ENCODE data around the gene ZNF236.

Gene ZNF236

DNA sequence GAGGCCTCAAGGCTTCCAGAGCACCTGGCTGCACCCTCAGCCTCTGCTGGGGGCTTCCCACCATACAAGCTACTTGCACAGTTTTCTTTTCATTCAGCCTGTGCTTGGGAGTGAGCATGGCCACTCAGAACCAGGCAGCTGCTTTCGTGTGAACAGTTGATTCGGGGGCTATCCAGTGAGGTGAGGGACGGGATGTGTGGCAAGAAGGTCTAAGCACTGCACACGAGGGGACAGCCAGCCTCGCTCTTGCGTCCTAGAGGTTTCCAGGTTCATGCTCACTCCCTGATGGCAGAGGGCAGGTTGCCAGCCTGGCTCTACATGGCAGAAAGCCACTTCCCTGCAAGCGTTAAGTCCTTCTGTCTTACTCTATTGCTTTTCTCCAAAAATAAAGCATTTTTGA is 164.0 kb downstream of the ZNF236 start:
- no peak for TF ChIP-seq TEAD4 (IDR thresholded peaks at IDR 0.05)
- peak; percentile 26; the same call in 1 of the 2 replicates for TF ChIP-seq NFIC (IDR thresholded peaks at IDR 0.05)
- TF ChIP-seq EGR1 (IDR thresholded peaks at IDR 0.05) = no peak
- TF ChIP-seq, protein P1, sequence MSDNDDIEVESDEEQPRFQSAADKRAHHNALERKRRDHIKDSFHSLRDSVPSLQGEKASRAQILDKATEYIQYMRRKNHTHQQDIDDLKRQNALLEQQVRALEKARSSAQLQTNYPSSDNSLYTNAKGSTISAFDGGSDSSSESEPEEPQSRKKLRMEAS (IDR thresholded peaks at IDR 0.05) = 0 out of 2 replicates have a peak, but pooled peaks have one; percentile 13
- 0 out of 2 replicates have a peak, but pooled peaks have one; percentile 6 for TF ChIP-seq CEBPB (IDR thresholded peaks at IDR 0.05)

DNA sequence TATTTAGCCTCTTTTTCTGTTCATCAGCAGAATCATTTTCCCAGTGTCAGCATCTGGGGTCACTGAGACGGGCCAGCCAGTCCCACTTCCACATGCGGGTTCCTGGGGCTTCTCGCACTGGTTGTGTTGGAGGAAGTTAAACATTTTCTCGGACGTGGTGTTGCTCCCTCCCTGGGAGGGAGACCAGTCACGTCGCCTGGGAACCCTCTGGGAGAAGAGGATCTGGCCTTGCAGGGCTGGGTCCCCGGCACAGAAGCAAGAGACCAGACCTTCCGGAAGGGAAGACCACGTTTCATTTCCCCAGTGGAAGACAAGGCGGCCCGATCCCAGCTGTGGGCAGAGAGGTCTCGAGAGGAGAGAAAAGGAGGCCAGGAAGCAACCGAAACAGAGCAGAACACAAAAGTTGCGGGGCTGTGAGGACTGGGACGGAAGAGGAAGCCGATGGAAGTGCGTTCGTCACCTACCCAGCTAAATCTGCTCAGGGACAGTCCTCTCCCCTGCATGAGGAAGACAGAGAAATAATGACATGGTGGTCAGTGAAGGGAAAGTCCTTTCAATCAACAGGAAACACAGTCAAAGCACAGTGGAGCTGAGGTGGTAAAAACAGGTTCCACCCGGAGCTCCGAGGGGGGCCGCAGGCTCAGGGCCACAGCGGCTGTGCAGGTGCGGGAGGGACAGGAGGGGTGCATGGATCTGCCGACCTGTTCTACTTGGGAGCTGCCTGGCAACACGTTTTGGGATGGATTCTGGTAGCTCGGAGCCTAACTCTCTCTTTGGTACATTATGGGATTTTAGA is 165.9 kb downstream of the ZNF236 start:
- TF ChIP-seq EGR1 (IDR thresholded peaks at IDR 0.05) (no peak), EP300 (IDR thresholded peaks at IDR 0.05; ENCODE audit: borderline replicate concordance) (no peak), TEAD4 (IDR thresholded peaks at IDR 0.05) (no peak), YY1 (IDR thresholded peaks at IDR 0.05; ENCODE audit: low read depth) (no peak), FOXM1 (IDR thresholded peaks at IDR 0.05; ENCODE audit: borderline replicate concordance, low read depth) (no peak), ZBTB7A (IDR thresholded peaks at IDR 0.05; ENCODE audit: low read depth) (no peak)
- TF ChIP-seq, protein P1 (IDR thresholded peaks at IDR 0.05) = no peak
- TF ChIP-seq, protein P2, sequence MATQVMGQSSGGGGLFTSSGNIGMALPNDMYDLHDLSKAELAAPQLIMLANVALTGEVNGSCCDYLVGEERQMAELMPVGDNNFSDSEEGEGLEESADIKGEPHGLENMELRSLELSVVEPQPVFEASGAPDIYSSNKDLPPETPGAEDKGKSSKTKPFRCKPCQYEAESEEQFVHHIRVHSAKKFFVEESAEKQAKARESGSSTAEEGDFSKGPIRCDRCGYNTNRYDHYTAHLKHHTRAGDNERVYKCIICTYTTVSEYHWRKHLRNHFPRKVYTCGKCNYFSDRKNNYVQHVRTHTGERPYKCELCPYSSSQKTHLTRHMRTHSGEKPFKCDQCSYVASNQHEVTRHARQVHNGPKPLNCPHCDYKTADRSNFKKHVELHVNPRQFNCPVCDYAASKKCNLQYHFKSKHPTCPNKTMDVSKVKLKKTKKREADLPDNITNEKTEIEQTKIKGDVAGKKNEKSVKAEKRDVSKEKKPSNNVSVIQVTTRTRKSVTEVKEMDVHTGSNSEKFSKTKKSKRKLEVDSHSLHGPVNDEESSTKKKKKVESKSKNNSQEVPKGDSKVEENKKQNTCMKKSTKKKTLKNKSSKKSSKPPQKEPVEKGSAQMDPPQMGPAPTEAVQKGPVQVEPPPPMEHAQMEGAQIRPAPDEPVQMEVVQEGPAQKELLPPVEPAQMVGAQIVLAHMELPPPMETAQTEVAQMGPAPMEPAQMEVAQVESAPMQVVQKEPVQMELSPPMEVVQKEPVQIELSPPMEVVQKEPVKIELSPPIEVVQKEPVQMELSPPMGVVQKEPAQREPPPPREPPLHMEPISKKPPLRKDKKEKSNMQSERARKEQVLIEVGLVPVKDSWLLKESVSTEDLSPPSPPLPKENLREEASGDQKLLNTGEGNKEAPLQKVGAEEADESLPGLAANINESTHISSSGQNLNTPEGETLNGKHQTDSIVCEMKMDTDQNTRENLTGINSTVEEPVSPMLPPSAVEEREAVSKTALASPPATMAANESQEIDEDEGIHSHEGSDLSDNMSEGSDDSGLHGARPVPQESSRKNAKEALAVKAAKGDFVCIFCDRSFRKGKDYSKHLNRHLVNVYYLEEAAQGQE (IDR thresholded peaks at IDR 0.05; ENCODE audit: low read depth) = no peak

- TF ChIP-seq CREB1 (IDR thresholded peaks at IDR 0.05; ENCODE audit: low read depth) (no peak), EGR1 (IDR thresholded peaks at IDR 0.05) (no peak), CEBPB (IDR thresholded peaks at IDR 0.05) (no peak), TEAD4 (IDR thresholded peaks at IDR 0.05) (no peak), FOXM1 (IDR thresholded peaks at IDR 0.05; ENCODE audit: borderline replicate concordance, low read depth) (no peak), EP300 (IDR thresholded peaks at IDR 0.05; ENCODE audit: borderline replicate concordance) (no peak)
- TF ChIP-seq, protein P1 (IDR thresholded peaks at IDR 0.05) = no peak
Measured at GRCh38 chr18:76988827-76989646, 166.7 kb downstream of the ZNF236 start.

DNA sequence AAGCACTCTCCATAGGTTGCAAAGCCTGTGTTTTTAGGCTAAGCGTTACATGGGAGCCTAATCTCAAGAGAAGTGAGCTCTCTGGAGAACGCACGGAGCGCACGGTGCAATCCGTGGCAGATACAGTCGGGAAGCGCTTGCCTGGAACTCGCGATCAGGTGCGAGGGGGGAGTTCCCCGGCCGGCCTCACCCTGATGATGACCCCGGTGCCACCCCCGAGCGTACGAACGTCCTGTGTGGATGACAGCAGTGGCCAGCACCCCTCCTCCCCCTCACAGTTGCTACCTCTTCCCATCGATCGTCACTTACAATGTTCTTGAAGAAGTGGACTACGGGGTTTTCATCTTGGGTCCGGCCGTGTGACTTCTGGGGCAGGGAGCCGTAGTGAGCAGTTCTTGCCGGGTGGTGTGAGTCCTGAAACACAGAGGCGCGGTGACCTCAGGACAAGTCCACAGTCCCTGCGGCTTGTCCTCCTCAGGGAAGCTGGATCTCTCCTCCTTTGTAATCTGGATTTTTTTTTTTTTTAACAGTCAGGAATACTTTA is 167.4 kb downstream of the ZNF236 start:
- TF ChIP-seq NFIC (IDR thresholded peaks at IDR 0.05) (no peak), CEBPB (IDR thresholded peaks at IDR 0.05) (no peak), YY1 (IDR thresholded peaks at IDR 0.05; ENCODE audit: low read depth) (no peak)

DNA sequence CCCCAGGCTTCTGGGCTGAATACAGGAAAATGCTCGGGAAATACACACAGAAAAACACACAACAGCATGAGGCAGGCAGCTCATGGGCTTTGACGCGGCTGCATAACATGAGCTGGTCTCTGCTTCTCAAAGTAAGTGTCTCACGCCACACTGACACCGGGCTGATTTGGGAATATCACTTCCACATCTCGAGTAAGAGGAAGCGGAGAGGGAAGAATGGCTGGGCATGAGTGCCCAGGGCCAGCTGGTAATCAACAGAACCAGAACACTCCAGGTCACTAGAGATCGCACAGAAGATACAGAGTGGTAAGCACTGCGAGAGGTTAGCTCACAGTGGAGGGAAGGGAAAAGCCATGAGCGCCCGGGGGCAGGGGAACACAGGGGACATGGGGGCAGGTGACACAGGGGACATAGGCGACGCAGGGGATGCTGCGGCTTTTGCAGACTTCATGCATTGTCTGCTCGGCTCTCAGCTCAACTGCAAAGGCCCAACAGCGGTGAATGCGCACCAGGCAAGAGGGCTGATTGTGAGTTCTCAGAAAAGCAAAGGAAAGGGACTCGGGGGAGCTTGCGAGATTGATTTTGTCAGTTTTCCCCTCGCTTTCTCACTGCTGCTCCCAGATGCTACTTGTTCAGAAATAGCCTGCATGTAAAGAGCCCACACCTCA is 168.8 kb downstream of the ZNF236 start:
- TF ChIP-seq ZBTB7A (IDR thresholded peaks at IDR 0.05; ENCODE audit: low read depth) (no peak), TAF1 (IDR thresholded peaks at IDR 0.05; ENCODE audit: low read depth) (no peak), YY1 (IDR thresholded peaks at IDR 0.05; ENCODE audit: low read depth) (no peak), TEAD4 (IDR thresholded peaks at IDR 0.05) (no peak), TCF12 (IDR thresholded peaks at IDR 0.05; ENCODE audit: low read depth) (no peak), CEBPB (IDR thresholded peaks at IDR 0.05) (no peak), CREB1 (IDR thresholded peaks at IDR 0.05; ENCODE audit: low read depth) (no peak), FOXM1 (IDR thresholded peaks at IDR 0.05; ENCODE audit: borderline replicate concordance, low read depth) (no peak), RAD21 (IDR thresholded peaks at IDR 0.05; ENCODE audit: low read depth) (no peak), NFIC (IDR thresholded peaks at IDR 0.05) (no peak), USF1 (IDR thresholded peaks at IDR 0.05) (no peak), EP300 (IDR thresholded peaks at IDR 0.05; ENCODE audit: borderline replicate concordance) (no peak)
- TF ChIP-seq, protein P2 (IDR thresholded peaks at IDR 0.05; ENCODE audit: low read depth) = no peak
- TF ChIP-seq, protein P1 (IDR thresholded peaks at IDR 0.05) = no peak

Measured in Ishikawa (cell line).